Measurements from ENCODE around the gene MICAL3.

The MICAL3 gene

DNA sequence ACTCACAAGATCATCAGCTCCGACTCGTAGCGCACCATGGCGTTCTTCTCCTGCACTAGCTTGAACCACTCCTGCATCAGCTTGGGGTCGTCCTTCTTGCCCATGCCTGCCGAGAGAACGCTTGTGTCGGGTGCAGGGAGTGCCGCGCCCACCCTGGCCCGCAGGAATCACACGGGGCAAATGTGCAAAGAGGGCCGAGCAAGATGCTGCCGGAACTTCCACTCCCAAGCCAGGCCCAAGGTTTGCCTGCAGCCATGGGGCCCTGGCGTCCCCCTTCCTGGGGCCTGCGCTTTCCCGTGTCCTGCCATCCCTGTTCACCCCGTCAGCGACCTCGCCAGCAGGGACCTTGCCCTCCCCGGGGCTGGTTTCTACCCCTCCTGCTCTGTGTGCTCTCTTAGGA is 233.2 kb downstream of the MICAL3 start:
- TF ChIP-seq ZNF274 (IDR thresholded peaks at IDR 0.05; ENCODE audit: low read depth, low read length) (no peak), YY1 (IDR thresholded peaks at IDR 0.05; ENCODE audit: insufficient read depth, insufficient read length) (no peak)
- Histone ChIP-seq H3K27me3 (ENCODE audit: insufficient read depth, insufficient read length) (no peaks in the 10 kb centered on the region), H3K9me3 (ENCODE audit: insufficient read depth, low read length) (no peaks in the 10 kb centered on the region), H3K4me1 (ENCODE audit: insufficient read depth, insufficient read length) (peaks cover 15% of the 10 kb centered on the region), H3K9ac (ENCODE audit: insufficient read length, low read depth) (no peak overlapping the region), H3K4me3 (ENCODE audit: insufficient read length, low read depth) (no peak overlapping the region), H3K36me3 (ENCODE audit: insufficient read depth, insufficient read length, low read length) (peaks cover 11% of the 10 kb centered on the region)
- no peak for DNase-seq (ENCODE audit: low read depth, low spot score)

DNA sequence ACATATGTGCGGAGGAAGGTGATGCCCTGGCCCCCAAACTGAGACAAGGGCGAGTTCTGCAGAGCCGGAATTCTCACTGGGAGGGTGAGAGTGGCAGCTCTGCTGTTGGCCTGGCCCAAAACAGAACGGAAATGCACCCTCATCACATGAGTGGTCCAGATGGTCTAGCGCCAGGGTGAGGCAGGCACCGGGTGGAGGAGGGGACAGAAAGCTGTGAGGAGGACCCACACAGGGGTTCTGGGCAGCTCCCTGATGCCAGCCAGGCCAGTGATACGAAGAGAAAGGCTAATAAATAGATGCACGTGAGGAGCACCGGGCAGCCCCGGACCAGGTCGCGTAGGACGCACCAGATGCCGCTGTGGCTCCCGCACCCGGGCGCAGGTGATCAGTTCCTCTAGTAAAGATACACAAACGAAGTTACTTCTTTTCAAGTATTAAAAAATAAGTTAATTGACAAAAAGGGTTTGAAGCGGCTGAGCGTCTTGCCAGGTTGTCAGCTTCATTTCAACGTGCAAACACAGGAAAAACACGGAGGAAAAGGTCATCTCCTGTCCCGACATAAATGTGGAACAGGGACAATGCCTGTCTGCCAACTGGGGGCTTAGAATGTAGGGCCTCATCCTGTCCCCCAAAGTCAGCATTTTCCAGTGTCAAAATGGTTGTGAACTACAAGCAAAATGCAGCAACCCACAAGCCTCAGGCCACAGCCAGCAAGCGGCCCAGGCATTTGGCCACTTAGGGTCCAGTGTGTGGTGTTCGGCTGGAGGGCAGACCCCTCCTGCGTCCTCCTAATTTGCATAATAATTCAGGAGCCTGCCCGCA is 234.8 kb downstream of the MICAL3 start:
- no peaks in the 10 kb centered on the region for H3K9me3 ChIP-seq (ENCODE audit: insufficient read depth, low read length)
- TF ChIP-seq YY1 (IDR thresholded peaks at IDR 0.05; ENCODE audit: insufficient read depth, insufficient read length): no peak
- H3K4me3 ChIP-seq (ENCODE audit: insufficient read length, low read depth): no peak overlapping the region
- no peaks in the 10 kb centered on the region for H3K27me3 ChIP-seq (ENCODE audit: insufficient read depth, insufficient read length)
- H3K9ac ChIP-seq (ENCODE audit: insufficient read length, low read depth): no peak overlapping the region
- H3K4me1 ChIP-seq (ENCODE audit: insufficient read depth, insufficient read length): peaks cover 17% of the 10 kb centered on the region
- DNase-seq (ENCODE audit: low read depth, low spot score): no peak
- H3K36me3 ChIP-seq (ENCODE audit: insufficient read depth, insufficient read length, low read length): peaks cover 11% of the 10 kb centered on the region

DNA sequence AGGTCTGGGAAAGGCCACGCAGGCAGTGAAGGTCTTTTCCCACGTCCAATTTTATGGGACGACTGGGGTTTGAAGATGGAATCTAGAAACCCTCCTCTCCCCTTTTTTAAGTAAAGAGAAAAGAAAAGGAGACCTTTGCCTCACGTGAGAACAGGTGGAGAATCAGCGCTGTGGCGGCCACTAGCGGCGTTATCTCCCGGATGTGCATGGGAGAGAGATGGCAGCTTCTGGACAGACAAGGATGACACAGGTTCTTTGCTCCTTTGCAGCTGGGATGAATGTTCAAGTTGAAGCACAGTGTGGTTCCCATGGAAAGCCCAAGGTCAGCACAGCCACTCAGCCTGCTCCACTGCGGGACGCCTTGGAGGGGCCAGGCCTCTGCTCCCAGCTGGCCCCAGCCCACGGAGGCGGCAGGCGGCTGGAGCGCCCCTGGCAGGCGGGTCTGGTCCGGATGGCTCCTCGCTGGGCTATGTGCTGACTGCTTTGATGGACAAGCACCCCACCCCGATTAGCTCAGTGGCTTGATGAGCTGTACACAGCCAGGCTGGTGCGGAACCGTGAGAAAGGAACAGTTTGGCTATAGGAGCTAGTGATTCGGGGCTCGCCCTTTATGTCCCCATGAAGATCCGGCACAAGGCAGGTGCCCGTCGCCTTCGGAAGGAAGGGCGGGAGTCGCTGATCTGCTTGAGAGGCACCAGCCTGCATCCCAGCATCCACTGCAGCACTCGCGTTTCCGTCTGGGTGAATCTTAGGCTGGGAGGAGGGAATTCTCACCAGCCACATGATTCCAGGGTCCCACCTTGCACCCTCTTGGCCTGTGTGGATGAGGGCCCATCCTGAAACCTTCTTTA is 235.6 kb downstream of the MICAL3 start:
- Histone ChIP-seq H3K36me3 (ENCODE audit: insufficient read depth, insufficient read length, low read length) (peaks cover 11% of the 10 kb centered on the region), H3K4me1 (ENCODE audit: insufficient read depth, insufficient read length) (peaks cover 15% of the 10 kb centered on the region), H3K27me3 (ENCODE audit: insufficient read depth, insufficient read length) (no peaks in the 10 kb centered on the region), H3K4me3 (ENCODE audit: insufficient read length, low read depth) (no peak overlapping the region), H3K9ac (ENCODE audit: insufficient read length, low read depth) (no peak overlapping the region), H3K9me3 (ENCODE audit: insufficient read depth, low read length) (no peaks in the 10 kb centered on the region)
- TF ChIP-seq YY1 (IDR thresholded peaks at IDR 0.05; ENCODE audit: insufficient read depth, insufficient read length): no peak
- TF ChIP-seq ZNF274 (IDR thresholded peaks at IDR 0.05; ENCODE audit: low read depth, low read length): no peak
- no peak for TF ChIP-seq SUZ12 (IDR thresholded peaks at IDR 0.05; ENCODE audit: extremely low read depth, insufficient read depth, insufficient read length)
- no peak for DNase-seq (ENCODE audit: low read depth, low spot score)

DNA sequence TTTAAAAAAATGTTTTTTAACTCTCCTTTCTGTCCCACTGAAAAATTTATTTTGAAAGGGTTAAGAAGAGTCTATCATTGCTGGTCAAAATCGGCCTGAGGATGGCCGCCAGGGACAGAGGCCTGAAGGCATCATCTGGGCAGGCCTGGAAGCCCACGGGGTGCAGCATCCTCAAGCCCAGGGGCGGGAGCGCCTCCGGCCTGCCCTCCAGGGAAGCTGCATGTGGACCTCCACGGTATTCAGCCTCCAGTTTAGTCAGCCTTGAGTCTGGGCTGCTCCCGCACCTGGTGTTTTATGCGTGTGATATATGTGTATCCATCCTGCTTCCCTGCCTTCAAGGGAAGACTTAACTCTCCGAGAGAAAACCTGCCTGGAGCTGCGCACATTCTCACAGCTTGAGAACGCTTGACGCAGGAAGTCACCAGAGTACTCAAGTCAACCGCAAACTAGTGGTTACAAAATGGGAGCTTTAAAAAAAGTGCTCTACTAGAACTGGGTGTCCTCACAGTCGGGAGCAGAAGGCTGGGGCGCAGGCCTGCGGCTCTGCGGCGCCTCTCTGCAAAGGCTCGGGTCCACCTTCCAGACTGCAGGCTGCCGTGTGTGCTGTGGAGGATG is 236.5 kb downstream of the MICAL3 start:
- Histone ChIP-seq H3K4me1 (ENCODE audit: insufficient read depth, insufficient read length) (peaks cover 11% of the 10 kb centered on the region), H3K9me3 (ENCODE audit: insufficient read depth, low read length) (no peaks in the 10 kb centered on the region), H3K27me3 (ENCODE audit: insufficient read depth, insufficient read length) (no peaks in the 10 kb centered on the region), H3K4me3 (ENCODE audit: insufficient read length, low read depth) (no peak overlapping the region), H3K9ac (ENCODE audit: insufficient read length, low read depth) (peak overlapping the region; percentile 8), H3K36me3 (ENCODE audit: insufficient read depth, insufficient read length, low read length) (peaks cover 11% of the 10 kb centered on the region)
- no peak for TF ChIP-seq ZNF274 (IDR thresholded peaks at IDR 0.05; ENCODE audit: low read depth, low read length)
- TF ChIP-seq SUZ12 (IDR thresholded peaks at IDR 0.05; ENCODE audit: extremely low read depth, insufficient read depth, insufficient read length): no peak
- TF ChIP-seq YY1 (IDR thresholded peaks at IDR 0.05; ENCODE audit: insufficient read depth, insufficient read length): no peak
- DNase-seq (ENCODE audit: low read depth, low spot score): no peak

DNA sequence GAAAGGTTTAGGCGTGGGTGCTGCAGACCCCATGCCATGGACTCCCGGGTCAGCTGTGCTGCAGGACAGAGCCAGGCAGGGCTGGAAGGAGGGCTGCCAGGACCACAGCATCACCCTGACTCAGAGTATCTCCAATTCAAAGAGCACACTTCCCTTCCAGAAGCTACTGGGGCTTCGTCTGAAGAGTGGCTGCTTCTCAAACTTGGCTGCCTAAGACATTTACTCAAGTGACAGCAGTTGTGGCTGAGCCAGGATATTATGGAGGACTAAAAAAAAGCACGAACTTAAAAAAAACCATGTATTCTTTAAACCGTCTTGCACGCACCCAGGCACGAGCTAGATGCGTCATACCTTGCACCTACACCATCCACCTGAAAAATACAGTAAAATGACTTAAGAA is 237.1 kb downstream of the MICAL3 start:
- Histone ChIP-seq H3K27me3 (ENCODE audit: insufficient read depth, insufficient read length) (no peaks in the 10 kb centered on the region), H3K9ac (ENCODE audit: insufficient read length, low read depth) (no peak overlapping the region), H3K4me3 (ENCODE audit: insufficient read length, low read depth) (no peak overlapping the region), H3K9me3 (ENCODE audit: insufficient read depth, low read length) (no peaks in the 10 kb centered on the region), H3K4me1 (ENCODE audit: insufficient read depth, insufficient read length) (peaks cover 12% of the 10 kb centered on the region), H3K36me3 (ENCODE audit: insufficient read depth, insufficient read length, low read length) (peaks cover 11% of the 10 kb centered on the region)
- DNase-seq (ENCODE audit: low read depth, low spot score): no peak
- no peak for TF ChIP-seq SUZ12 (IDR thresholded peaks at IDR 0.05; ENCODE audit: extremely low read depth, insufficient read depth, insufficient read length)
- no peak for TF ChIP-seq YY1 (IDR thresholded peaks at IDR 0.05; ENCODE audit: insufficient read depth, insufficient read length)
- no peak for TF ChIP-seq ZNF274 (IDR thresholded peaks at IDR 0.05; ENCODE audit: low read depth, low read length)

DNA sequence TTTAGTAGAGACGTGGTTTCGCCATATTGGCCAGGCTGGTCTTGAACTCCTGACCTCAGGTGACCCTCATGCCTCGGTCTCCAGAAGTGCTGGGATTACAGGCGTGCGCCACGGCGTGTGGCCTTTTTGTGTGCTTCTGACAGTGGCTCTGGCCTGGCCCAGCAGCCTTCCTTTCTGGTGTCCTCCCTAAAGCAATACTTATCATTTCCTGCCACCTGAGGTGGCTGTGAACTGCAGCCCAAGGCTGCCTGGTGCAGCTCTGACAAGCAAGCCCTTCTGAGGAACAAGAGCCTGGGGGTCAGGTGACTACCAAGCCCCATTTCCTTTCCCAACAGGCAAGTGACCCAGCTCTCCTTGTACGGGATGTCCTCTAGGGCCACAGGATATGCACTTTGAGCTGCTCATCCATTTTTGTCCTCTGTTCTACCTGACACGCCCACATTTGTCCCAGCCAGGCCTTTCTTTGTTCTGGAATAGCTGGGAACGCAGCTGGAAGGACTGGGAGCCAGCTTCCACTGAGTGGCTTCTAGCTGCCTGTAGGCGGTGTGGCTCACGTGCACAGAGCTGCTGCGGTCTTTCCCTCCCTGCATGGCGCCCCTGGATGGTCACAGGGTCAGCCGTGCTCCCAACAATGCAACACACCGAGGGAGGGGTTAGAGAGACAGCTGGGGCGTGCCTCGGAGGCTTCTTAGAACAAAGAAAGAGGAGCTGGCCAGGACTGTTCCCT is 237.8 kb downstream of the MICAL3 start:
- Histone ChIP-seq H3K4me3 (ENCODE audit: insufficient read length, low read depth) (no peak overlapping the region), H3K27me3 (ENCODE audit: insufficient read depth, insufficient read length) (no peaks in the 10 kb centered on the region), H3K9ac (ENCODE audit: insufficient read length, low read depth) (peak overlapping the region; percentile 21), H3K4me1 (ENCODE audit: insufficient read depth, insufficient read length) (peaks cover 17% of the 10 kb centered on the region), H3K36me3 (ENCODE audit: insufficient read depth, insufficient read length, low read length) (peaks cover 11% of the 10 kb centered on the region), H3K9me3 (ENCODE audit: insufficient read depth, low read length) (no peaks in the 10 kb centered on the region)
- no peak for DNase-seq (ENCODE audit: low read depth, low spot score)
- TF ChIP-seq SUZ12 (IDR thresholded peaks at IDR 0.05; ENCODE audit: extremely low read depth, insufficient read depth, insufficient read length) (no peak), YY1 (IDR thresholded peaks at IDR 0.05; ENCODE audit: insufficient read depth, insufficient read length) (no peak), ZNF274 (IDR thresholded peaks at IDR 0.05; ENCODE audit: low read depth, low read length) (no peak)

Data from NT2/D1 (cell line).